C4-2B (cell line): ENCODE data around the gene TTC39B.

ENCODE experiments used
- CTCF ChIP-seq: fragments of 450-650 bp; conservative IDR thresholded peaks from 2 replicates; pipeline ENCODE4 v1.5.1; 2017; ENCODE audit warnings: mild to moderate bottlenecking
- ZFX ChIP-seq: fragments of 450-650 bp; IDR thresholded peaks from 2 replicates; pipeline ENCODE4 v1.6.1; 2017

- TF ChIP-seq CTCF = no peak
- no peak for TF ChIP-seq ZFX
These were observed 20.7 kb downstream of the TTC39B start for GRCh38 chr9:15286161-15286821.
